Measurements from ENCODE around the gene RASA3.

- no peak for TF ChIP-seq ZNF274 (IDR thresholded peaks at IDR 0.05; ENCODE audit: borderline replicate concordance, low read depth, low read length)
- TF ChIP-seq, protein P1, sequence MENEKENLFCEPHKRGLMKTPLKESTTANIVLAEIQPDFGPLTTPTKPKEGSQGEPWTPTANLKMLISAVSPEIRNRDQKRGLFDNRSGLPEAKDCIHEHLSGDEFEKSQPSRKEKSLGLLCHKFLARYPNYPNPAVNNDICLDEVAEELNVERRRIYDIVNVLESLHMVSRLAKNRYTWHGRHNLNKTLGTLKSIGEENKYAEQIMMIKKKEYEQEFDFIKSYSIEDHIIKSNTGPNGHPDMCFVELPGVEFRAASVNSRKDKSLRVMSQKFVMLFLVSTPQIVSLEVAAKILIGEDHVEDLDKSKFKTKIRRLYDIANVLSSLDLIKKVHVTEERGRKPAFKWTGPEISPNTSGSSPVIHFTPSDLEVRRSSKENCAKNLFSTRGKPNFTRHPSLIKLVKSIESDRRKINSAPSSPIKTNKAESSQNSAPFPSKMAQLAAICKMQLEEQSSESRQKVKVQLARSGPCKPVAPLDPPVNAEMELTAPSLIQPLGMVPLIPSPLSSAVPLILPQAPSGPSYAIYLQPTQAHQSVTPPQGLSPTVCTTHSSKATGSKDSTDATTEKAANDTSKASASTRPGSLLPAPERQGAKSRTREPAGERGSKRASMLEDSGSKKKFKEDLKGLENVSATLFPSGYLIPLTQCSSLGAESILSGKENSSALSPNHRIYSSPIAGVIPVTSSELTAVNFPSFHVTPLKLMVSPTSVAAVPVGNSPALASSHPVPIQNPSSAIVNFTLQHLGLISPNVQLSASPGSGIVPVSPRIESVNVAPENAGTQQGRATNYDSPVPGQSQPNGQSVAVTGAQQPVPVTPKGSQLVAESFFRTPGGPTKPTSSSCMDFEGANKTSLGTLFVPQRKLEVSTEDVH (IDR thresholded peaks at IDR 0.05; ENCODE audit: low read depth, partially characterized antibody): no peak
- no peak for TF ChIP-seq POLR2AphosphoS5 (IDR thresholded peaks at IDR 0.05; ENCODE audit: control insufficient read depth, insufficient read depth, low read depth, low read length)
- TF ChIP-seq CREB1 (IDR thresholded peaks at IDR 0.05): no peak
- TF ChIP-seq CREB1 (CRISPR knock-in tag; IDR thresholded peaks at IDR 0.05): no peak
- no peak; the same call in 1 of the 2 replicates for TF ChIP-seq POLR2AphosphoS2 (IDR thresholded peaks at IDR 0.05; ENCODE audit: low read length)
- no peak for TF ChIP-seq CEBPB (tag; IDR thresholded peaks at IDR 0.05)
- no peak for TF ChIP-seq SAP30 (IDR thresholded peaks at IDR 0.05; ENCODE audit: borderline replicate concordance, insufficient read depth, low read depth, low read length, poor library complexity, severe bottlenecking)
- TF ChIP-seq SMC3 (conservative IDR thresholded peaks at IDR 0.05; ENCODE audit: insufficient read depth, low read depth, low read length): no peak
- TF ChIP-seq, protein P2, sequence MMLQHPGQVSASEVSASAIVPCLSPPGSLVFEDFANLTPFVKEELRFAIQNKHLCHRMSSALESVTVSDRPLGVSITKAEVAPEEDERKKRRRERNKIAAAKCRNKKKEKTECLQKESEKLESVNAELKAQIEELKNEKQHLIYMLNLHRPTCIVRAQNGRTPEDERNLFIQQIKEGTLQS (IDR thresholded peaks at IDR 0.05): no peak
- TF ChIP-seq, protein P2 (CRISPR knock-in tag; conservative IDR thresholded peaks at IDR 0.05): no peak
- no peak for TF ChIP-seq NR2C1 (IDR thresholded peaks at IDR 0.05)
- TF ChIP-seq NR2C1 (tag; IDR thresholded peaks at IDR 0.05): no peak
These were observed 140.0 kb downstream of the RASA3 start for GRCh38 chr13:113992276-113993005.

Data from K562 (cell line).